Measurements from ENCODE around the gene FCER2. TPM values are rescaled to one million over a fixed set of nuclear protein-coding genes. Genes with fewer than 3 reads are reported as not detected.

Gene FCER2
- total RNA-seq, 2 experiments from 2014 or later: 3.0 to 3.7 TPM

DNA sequence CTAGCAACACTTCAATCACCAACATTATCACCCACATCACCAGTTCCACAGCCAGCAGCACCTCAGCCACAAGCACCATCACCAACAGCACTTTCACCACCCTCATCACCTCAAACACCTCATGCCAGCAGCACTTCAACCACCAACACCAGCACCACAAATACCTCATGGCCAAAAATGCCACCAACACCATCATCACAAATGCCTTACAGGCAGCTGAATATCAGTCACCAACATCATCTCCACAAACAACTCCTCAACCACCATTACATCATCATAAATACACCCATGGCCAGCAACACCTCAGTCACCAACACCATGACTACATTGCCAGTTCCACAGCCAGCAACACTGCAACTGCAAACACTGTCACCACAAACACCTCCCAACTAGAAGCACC is 10.4 kb downstream of the FCER2 start:
- Mint-ChIP-seq H3K36me3 (ENCODE audit: low read depth) (no peaks in the 10 kb centered on the region), H3K27me3 (peaks cover under 1% of the 10 kb centered on the region), H3K4me3 (no peak overlapping the region), H3K27ac (no peak overlapping the region), H3K9me3 (no peaks in the 10 kb centered on the region), H3K4me1 (ENCODE audit: low read depth) (no peaks in the 10 kb centered on the region)
- DNase-seq (peak; percentile 53), ATAC-seq (peak; percentile 59)
- intact Hi-C loops (cut with micrococcal nuclease): no loop called here
- ChIA-PET CTCF (no interaction called here), POLR2A (interaction anchor here (1.1 to 1.4 kb wide), 2 partner anchors 8 to 116 kb away, joined by 3 to 4 read pairs; no protein-coding TSS in a partner anchor)
- TF ChIP-seq, protein P1, sequence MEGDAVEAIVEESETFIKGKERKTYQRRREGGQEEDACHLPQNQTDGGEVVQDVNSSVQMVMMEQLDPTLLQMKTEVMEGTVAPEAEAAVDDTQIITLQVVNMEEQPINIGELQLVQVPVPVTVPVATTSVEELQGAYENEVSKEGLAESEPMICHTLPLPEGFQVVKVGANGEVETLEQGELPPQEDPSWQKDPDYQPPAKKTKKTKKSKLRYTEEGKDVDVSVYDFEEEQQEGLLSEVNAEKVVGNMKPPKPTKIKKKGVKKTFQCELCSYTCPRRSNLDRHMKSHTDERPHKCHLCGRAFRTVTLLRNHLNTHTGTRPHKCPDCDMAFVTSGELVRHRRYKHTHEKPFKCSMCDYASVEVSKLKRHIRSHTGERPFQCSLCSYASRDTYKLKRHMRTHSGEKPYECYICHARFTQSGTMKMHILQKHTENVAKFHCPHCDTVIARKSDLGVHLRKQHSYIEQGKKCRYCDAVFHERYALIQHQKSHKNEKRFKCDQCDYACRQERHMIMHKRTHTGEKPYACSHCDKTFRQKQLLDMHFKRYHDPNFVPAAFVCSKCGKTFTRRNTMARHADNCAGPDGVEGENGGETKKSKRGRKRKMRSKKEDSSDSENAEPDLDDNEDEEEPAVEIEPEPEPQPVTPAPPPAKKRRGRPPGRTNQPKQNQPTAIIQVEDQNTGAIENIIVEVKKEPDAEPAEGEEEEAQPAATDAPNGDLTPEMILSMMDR (IDR thresholded peaks at IDR 0.05): no peak

DNA sequence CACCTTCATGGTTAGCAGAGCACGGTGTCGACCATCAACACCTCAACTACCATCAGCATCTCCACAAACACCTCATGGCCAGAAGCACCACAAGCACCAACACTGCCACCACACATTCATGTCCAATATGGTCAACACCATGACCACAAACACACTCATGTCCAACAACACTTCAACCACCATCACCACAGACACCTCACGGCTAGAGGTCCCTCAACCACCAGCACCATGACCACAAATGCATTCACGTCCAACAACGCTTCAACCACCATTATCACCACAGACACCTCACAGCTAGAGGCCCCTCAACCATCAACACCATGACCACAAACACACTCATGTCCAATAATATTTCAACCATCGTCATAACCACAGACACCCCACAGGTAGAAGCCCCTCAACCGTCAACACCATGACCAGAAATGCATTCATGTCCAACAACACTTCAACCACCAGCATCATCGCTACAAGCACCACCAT is 11.1 kb downstream of the FCER2 start:
- POLR2A ChIA-PET: interaction anchor here (1.4 kb wide), 1 partner anchor 9 kb away, joined by 4 read pairs; no protein-coding TSS in a partner anchor
- CTCF ChIA-PET: no interaction called here
- TF ChIP-seq, protein P1 (IDR thresholded peaks at IDR 0.05): no peak
- DNase-seq (peak; percentile 42), ATAC-seq (no peak)
- Mint-ChIP-seq H3K27ac (no peak overlapping the region), H3K4me1 (ENCODE audit: low read depth) (no peaks in the 10 kb centered on the region), H3K9me3 (no peaks in the 10 kb centered on the region), H3K4me3 (no peak overlapping the region), H3K36me3 (ENCODE audit: low read depth) (no peaks in the 10 kb centered on the region), H3K27me3 (no peaks in the 10 kb centered on the region)
- intact Hi-C loops (cut with micrococcal nuclease): no loop called here

DNA sequence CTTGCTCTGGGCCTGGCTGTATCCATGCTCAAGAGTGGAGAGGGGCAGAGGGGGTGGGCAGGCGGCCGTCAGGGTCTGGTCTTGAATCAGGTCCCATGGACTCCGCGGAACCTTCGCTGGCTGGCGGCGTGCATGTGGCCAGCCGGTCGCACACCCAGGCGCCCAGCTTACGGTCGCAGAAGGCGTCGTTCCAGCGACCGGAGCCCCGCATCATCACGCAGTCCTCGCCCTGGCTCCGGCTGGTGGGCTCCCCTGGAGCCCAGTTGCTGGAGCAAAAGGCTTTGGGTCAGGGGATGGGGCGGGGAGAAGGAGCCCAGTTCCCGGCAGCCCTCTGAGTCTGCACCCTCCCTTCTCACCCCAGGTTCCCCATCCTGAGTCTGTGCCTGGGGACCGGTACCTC is 12.8 kb downstream of the FCER2 start:
- CTCF ChIA-PET: no interaction called here
- POLR2A ChIA-PET: no interaction called here
- DNase-seq (no peak), ATAC-seq (no peak)
- H3K27ac Mint-ChIP-seq: no peak overlapping the region
- H3K4me3 Mint-ChIP-seq: no peak overlapping the region
- TF ChIP-seq, protein P1 (IDR thresholded peaks at IDR 0.05): no peak
- intact Hi-C loops (cut with micrococcal nuclease): no loop called here
- no peaks in the 10 kb centered on the region for H3K9me3 Mint-ChIP-seq
- no peaks in the 10 kb centered on the region for H3K27me3 Mint-ChIP-seq
- H3K36me3 Mint-ChIP-seq (ENCODE audit: low read depth): no peaks in the 10 kb centered on the region
- H3K4me1 Mint-ChIP-seq (ENCODE audit: low read depth): peaks cover 2% of the 10 kb centered on the region

DNA sequence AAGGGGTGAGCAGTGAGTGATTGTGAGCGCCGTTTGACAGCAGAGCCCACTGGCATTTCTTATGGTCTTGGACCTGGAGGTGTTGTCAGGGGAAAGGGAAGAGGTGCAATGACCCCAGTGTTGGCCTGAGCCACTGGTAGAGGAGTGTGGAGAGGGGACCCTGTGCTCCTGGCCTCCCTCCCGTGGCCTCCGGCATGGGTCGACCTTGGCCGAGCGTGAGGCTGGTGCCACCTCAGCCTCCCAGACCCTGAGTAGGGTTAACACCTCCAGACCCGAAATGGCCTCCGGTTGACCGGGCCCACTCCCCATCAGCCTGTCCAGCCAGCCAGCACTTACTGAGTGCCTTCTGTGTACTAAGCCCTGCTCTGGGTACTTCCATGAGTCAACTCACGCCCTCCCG is 14.8 kb downstream of the FCER2 start:
- CTCF ChIA-PET: no interaction called here

More for the DNA sequence above, 14.8 kb downstream of the FCER2 start:
- no peak for ATAC-seq
- TF ChIP-seq, protein P1 (IDR thresholded peaks at IDR 0.05): no peak
- no peak for DNase-seq
- H3K27me3 Mint-ChIP-seq: no peaks in the 10 kb centered on the region
- no peaks in the 10 kb centered on the region for H3K9me3 Mint-ChIP-seq
- no peak overlapping the region for H3K27ac Mint-ChIP-seq
- peaks cover 12% of the 10 kb centered on the region for H3K36me3 Mint-ChIP-seq (ENCODE audit: low read depth)
- peaks cover 7% of the 10 kb centered on the region for H3K4me1 Mint-ChIP-seq (ENCODE audit: low read depth)
- no peak overlapping the region for H3K4me3 Mint-ChIP-seq
- POLR2A ChIA-PET: no interaction called here
- intact Hi-C loops (cut with micrococcal nuclease): no loop called here

All from activated CD8-positive, alpha-beta T cell treated with anti-CD3 and anti-CD28 coated beads for 36 hours (primary cell).